NCI-H345 treated with DMSO at 0.1 percent for 48 hours (cell line): ENCODE results near the gene KCNQ1.

Source experiments
- DNase-seq: peaks from one replicate; lab custom pipeline; 2025; ENCODE audit not compliant: unreplicated experiment; lab: John Stamatoyannopoulos, UW

KCNQ1 gene

DNA sequence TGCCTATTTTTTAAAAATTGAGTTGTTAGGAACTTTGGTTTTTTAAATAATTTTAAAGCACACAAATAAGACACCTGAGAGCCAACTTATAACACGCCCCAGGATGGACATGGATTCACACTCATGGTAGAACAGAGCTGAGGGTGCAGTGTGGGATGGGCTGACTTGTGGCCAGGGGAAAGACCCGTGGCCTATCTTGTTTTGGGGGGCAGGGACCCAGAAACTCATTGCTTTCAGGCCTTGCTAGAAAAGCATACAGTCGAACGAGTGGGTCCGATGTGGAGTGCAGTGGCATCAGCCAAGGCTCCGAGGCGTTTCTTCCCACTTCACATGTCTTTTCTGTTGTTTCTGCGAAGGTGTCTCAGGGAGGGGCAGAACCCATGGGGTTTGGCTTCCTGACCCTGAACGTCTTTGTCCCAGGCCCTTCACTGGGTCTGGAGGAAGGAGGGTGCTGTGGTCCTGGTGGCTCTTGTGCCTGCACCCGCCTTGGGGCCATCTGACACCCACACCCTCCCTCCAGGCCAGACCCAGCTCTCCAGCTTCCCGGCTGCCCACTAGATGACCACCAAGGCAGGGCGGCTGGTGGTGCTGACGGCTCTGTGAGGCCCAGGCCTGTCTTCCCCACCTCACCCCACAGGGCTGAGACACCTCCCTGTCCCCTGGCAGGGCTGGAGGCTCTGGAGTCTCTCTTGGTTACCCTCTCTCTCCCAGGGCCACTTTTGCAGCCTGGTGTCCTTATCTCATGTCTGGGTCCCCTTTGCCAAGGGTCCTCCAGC lies 120.8 kb downstream of the KCNQ1 start:
- DNase-seq: no peak

DNA sequence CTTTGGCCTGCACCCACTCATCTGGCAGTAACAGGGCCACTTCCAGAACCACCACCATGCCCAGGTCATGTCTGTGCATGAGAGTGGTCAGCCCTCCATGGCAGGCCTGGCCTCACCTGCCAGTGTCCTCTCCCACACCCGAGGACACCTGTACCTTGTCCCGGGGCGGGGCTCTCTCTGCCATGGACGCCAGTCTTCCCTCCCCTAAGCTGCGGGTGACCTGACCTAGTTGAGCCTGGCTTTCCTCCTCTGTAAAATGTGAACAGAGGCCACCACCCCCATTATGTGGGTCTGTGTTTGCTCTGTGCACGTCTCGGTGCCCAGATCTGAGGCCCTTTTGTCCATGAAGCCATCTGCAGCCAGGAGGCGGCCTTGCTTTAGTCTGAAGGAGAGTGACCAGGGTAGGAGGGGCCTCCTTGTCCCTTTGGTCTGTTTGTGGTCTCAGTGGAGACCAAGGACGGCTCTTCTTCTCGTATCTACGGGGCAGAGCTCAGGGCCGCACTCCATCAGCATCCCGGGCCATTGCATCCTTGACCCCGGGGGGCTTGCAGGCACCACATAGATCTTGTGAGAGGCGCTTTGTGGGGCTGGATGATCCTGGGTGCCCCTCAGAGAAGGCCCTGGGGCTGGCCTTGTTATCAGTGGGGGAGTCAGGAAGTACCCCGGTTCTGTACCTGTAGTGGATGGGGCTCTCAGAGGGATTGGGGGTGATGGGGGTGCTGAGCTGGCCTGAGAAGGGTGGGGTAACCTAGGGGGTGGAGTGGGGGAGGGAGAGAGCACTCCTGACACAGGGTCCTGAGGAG lies 121.6 kb downstream of the KCNQ1 start:
- DNase-seq: no peak

- DNase-seq: no peak
Measured at GRCh38 chr11:2567026-2567671, 122.3 kb downstream of the KCNQ1 start.

DNA sequence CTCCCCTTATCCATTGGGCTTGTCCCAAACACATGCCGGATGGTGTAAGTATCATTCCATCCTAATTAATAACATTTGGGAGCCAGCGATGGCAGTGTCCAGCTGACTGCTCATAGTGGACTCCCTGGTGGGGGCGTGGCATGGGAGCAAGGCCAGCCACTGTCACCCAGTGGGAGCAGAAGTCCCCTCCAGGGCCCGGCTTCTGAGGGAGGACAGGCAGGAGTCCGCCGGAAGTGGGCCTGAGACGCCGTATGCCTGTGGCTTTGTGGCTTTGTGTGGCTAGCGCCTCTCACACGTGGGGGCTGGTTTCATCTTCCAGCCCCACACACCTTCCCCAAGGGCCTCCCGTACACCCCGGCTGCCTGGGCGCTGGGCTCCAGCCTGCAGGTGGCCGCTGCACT lies 124.5 kb downstream of the KCNQ1 start:
- DNase-seq: no peak

DNA sequence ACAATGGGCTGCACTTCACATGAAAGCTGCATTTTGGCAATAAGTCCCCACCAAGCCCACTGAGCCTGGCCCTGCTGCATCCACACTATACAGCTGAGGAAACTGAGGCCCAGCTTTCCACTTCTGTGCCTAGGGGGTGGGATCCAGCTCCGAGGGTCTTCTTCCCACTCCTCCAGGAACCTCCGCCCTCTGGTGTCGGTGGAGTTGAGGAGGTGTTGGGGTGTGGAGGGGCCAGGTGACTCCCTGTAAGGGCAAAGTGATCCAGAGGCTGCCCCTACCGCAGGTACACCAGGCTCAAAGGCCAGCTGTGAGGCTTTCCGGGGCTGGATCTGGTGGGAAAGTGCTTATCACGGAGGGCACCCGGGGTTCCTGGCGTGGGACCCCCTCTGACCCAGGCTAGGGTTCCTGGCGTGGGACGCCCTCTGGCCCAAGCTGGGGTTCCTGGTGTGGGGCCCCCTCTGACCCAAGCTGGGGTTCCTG lies 125.0 kb downstream of the KCNQ1 start:
- no peak for DNase-seq

DNA sequence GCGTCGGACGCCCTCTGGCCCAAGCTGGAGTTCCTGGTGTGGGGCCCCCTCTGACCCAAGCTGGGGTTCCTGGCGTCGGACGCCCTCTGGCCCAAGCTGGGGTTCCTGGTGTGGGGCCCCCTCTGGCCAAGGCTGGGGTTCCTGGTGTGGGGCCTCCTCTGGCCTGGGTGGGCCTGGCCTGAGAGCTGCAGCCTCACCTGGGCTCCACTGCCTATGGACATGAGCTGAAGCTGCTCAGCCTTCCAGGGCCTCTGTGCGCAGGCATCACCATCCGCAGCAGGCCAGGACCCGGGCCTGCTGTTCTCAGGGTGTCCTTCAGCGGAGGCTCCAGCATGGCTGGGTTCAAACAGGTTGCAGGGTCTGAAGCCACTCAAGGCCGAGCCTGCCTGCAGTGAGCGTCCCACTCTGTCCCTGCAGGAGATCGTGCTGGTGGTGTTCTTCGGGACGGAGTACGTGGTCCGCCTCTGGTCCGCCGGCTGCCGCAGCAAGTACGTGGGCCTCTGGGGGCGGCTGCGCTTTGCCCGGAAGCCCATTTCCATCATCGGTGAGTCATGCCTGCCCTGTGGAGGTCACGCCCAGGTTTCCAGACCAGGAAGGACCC lies 125.5 kb downstream of the KCNQ1 start:
- DNase-seq: no peak

DNA sequence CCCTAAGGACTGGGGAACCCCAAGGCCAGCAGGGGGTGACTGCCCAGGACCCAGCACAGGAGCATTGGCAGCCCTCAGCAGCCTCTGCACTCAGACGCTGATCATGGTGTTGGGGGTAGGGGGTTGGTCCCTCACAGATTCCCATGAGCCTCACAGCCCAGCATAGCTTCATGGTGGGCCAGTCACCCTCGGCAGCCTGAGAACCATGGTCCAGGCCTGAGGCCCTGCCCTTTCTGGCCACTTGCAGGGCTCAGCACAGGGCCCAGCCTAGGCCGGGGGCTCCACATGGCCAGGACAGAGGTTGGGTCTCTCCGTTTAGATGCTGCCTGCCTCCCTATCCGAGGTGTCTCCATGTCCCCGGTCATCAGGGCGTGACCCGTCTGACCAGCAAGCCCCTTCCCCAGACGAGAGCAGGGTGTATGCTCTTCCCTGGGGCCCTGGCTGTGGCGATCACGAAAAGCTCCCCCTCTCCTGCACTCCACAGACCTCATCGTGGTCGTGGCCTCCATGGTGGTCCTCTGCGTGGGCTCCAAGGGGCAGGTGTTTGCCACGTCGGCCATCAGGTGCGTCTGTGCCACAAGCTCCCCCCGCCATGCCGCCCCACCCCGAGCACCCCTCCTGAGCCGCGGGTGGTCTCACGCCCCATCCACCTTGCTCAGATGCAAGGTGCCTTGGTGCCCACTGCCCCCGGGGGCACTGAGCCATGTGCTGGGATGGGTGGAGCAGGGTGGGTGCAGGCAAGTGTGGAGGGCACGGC lies 126.2 kb downstream of the KCNQ1 start:
- no peak for DNase-seq

GRCh38 chr11:2571598-2572281 lies 126.9 kb downstream of the KCNQ1 start:
- no peak for DNase-seq

GRCh38 chr11:2572491-2573239 lies 127.9 kb downstream of the KCNQ1 start:
- no peak for DNase-seq

DNA sequence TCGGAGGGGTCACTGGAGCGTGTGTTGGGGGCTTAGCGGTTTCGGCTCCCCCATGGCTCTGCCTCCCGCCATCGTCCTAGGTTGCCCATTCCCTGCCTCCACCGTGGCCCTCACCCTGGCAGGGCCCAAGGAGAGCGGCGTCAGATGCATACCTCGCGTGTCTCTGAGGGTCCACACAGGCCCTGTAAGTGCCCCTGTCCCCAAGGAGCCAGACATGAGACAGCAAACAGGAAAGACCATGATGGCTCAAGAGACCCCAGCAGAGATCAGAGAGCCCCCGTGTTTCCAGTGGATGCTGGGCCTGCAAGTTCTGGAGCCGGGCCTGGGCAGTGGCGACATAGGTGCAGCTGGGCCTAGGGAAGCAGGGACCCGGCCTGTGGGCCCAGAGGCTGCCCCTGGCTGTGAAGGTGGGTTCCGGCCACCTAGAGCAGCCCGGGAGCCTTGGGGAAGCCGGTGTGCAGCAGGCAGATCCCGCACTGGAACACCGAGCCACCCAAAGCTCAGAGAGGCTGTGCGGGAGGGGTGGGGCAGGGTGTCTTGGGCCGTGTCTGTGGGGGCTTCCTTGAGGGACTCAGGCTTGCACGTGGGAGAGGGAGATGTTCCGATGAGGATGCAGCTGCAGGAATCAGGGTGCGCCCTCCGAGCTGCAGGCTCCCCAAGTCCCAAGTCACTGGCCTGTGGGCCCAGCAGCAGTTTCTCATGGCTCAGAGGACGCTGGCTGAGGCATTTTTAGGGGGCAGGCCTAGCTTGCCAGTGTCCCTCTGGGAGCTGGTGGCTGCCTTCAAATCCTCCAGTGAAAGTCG lies 128.6 kb downstream of the KCNQ1 start:
- DNase-seq: no peak

GRCh38 chr11:2574043-2574552 lies 129.3 kb downstream of the KCNQ1 start:
- no peak for DNase-seq

- no peak for DNase-seq
Measured at GRCh38 chr11:2574553-2575535, 130.0 kb downstream of the KCNQ1 start.

DNA sequence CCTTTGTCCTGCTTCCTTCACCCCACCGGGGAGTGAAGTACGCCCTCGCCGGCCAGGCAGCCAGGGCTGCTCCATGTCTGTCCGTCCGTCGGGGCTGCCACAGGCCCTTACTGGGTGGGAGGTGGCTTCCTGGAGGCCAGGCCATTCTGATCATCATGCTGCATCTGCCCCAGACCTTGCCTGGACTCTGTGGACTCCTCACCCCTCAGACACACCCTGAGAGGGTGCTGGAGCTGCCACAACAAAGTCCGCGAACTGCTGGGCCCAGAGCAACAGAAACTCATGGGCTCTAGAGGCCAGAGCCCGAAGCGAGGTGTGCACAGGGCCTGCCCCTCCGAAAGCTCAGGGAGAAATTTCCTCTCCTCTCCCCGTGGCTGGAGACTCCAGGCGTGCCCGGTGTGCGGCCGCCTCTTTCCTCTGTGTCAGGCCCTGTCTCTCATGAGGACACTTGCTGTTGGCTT lies 130.8 kb downstream of the KCNQ1 start:
- DNase-seq: no peak

DNA sequence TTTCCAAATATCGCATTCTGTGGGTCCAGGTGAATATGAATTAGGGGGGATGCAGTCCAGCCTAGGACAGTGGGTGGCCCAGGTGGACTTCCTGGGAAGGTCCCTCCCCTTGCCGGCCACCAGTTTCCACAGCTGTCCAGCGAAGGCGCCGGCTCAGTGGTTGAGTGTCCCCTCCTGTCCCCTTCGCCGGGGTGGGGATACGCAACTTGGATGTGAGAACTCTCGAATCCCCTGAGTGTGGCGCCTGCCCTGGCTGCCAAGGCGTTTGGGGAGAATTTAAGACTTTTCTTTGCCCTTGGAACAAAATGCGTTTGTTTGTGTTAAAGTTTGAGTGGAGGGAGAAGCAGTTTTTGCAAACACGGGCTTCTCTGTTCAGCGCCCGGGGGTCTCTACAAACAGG lies 131.3 kb downstream of the KCNQ1 start:
- no peak for DNase-seq

DNA sequence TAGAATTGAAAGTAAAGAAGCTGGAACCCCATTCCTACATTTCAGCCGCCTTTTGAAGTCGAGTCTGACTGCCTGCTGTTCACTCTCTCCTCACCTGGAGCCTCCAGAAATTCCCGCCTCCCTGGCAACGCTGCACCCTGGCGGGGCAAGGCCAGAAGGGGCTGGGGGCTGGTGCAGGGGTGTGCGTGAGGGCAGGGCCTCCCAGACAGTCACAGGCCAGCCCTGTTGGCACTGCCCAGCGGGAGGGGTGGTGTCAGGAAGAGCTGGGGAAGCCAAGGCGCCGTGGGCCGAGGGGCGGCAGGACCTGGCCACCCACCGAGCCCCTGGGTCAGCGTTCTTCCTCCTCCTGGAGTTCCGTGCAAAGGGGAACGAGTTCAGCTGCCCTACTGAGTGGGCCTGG lies 131.7 kb downstream of the KCNQ1 start:
- no peak for DNase-seq

DNA sequence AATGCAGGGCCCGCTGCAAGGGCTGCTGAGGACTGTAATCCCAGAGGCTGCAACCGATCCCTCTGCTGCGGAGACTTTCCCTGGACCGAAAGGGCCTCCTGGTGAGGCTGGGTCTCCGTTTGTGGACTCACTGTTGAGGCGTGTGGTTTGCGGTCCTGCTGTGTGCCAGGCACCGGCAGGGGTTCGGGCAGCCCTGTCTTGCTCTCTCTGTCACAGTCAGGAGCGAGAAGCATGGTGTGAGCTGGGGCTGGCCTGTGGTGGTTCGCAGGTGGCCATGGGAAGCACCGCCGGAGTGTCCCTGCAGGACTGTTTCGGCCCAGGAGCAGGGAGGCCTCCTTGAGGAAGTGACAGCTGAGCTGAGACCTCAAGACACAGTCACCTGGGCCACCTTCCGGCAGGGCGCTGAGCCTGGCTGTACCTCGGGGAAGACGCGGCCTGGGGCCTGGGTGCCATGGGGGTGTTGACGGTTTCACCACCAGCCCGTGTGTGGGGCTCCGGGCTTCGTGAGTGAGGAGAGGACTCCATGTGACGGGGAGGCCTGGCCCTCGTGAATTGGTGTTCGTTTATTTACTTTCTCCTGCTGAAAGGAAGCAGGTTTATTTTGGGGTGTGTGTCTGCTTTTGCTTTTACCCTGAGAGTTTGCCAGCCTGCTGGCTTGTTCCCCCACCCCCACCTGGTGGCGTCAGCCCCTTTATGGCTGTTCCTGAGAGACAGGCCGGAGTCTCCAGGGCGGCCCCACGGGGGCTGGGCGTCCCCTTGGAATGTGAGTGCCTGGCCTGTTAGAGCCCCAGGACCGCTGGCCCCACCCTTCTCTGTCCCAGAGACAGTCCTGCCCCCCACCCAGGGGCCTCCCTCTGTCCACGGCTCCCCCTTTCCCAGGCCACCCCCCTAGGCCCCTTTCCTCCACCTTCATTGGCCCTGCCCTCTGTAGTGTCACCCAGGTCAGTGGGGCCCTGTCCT lies 132.5 kb downstream of the KCNQ1 start:
- DNase-seq: no peak
